ENCODE measurements around the gene AGAP5. TPM values are rescaled to one million over a fixed set of nuclear protein-coding genes. Genes with fewer than 3 reads are reported as not detected.
"Not testable (repeated sequence)": the region's sequence is repeated elsewhere in the genome, so short reads cannot be mapped to it uniquely, and the experiment has no call there.

The AGAP5 gene
- total and polyA plus RNA-seq, 2 of the 13 experiments (the other 11 are each of a cell fraction or from before 2014, with no cell fraction given) = 5.3 to 7.9 TPM

DNA sequence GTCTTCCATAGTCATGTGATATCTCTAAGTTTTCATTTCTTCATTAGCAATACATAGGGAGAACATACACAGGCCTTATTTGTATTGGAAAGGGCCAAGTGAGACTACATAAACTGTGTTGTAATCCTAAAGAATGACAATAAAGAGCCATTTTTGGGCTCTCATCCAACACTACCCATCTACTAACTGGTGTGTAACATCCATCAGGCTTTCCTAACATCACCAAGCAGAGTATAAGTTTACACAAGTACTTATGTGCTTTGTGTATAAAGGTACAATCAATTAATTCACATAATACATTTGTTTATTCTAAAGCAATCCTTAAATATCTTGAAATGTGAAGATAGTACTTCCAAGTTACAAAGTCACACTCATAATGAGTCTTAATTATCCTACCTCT, 2.6 kb downstream of the AGAP5 start:
- intact Hi-C loops (cut with micrococcal nuclease; ENCODE audit: unreplicated experiment); in situ Hi-C loops (cut with HindIII; ENCODE audit: extremely low pct_ligation_motif_present, low pct_unique_long_range_greater_than_20kb); DNase-seq (ENCODE audit: low spot score); CTCF ChIA-PET (ENCODE audit: low intra/inter-chr PET ratio, low total read pairs); H3K9me3 ChIP-seq (ENCODE audit: low read length); H3K4me2 ChIP-seq (ENCODE audit: low read depth, low read length); H3K9ac ChIP-seq (ENCODE audit: insufficient read depth, low read depth, low read length); H3K36me3 ChIP-seq (replicated peaks in 1 of 2; ENCODE audit: control insufficient read depth in 1 of 2, insufficient read depth in 2 of 2, low read length in 2 of 2); POLR2A ChIA-PET; FAIRE-seq; ATAC-seq; H3K4me3 ChIP-seq (replicated peaks in 1 of 3; ENCODE audit: insufficient read depth in 1 of 3, low read depth in 2 of 3, low read length in 3 of 3); H3K27ac ChIP-seq (ENCODE audit: extremely low read length, insufficient read depth, low read length); H4K20me1 ChIP-seq (ENCODE audit: insufficient read depth, low read length); H3K4me1 ChIP-seq (ENCODE audit: insufficient read depth, low read length); BruUV-seq (replicated peaks); H3K27me3 ChIP-seq (ENCODE audit: control insufficient read depth in 1 of 2, insufficient read depth in 2 of 2, low read length in 2 of 2); H3K79me2 ChIP-seq (ENCODE audit: insufficient read depth, low read length); H2AFZ ChIP-seq (ENCODE audit: low read length): not testable (repeated sequence)

GRCh38 chr10:73690755-73691154, 7.2 kb downstream of the AGAP5 start:
- H3K79me2 ChIP-seq (ENCODE audit: insufficient read depth, low read length); in situ Hi-C loops (cut with HindIII; ENCODE audit: extremely low pct_ligation_motif_present, low pct_unique_long_range_greater_than_20kb); DNase-seq (ENCODE audit: low spot score); H3K4me3 ChIP-seq (replicated peaks in 1 of 3; ENCODE audit: insufficient read depth in 1 of 3, low read depth in 2 of 3, low read length in 3 of 3); H3K36me3 ChIP-seq (replicated peaks in 1 of 2; ENCODE audit: control insufficient read depth in 1 of 2, insufficient read depth in 2 of 2, low read length in 2 of 2); H3K27me3 ChIP-seq (ENCODE audit: control insufficient read depth in 1 of 2, insufficient read depth in 2 of 2, low read length in 2 of 2); H3K4me1 ChIP-seq (ENCODE audit: insufficient read depth, low read length); H3K9ac ChIP-seq (ENCODE audit: insufficient read depth, low read depth, low read length); H3K4me2 ChIP-seq (ENCODE audit: low read depth, low read length); H2AFZ ChIP-seq (ENCODE audit: low read length); CTCF ChIA-PET (ENCODE audit: low intra/inter-chr PET ratio, low total read pairs); H3K27ac ChIP-seq (ENCODE audit: extremely low read length, insufficient read depth, low read length); FAIRE-seq; ATAC-seq; H3K9me3 ChIP-seq (ENCODE audit: low read length); intact Hi-C loops (cut with micrococcal nuclease; ENCODE audit: unreplicated experiment); POLR2A ChIA-PET; H4K20me1 ChIP-seq (ENCODE audit: insufficient read depth, low read length); BruUV-seq (replicated peaks): not testable (repeated sequence)
- 97% methylated on average over 6 of the region's 6 CpGs for WGBS (ENCODE audit: low lambda C conversion rate)

DNA sequence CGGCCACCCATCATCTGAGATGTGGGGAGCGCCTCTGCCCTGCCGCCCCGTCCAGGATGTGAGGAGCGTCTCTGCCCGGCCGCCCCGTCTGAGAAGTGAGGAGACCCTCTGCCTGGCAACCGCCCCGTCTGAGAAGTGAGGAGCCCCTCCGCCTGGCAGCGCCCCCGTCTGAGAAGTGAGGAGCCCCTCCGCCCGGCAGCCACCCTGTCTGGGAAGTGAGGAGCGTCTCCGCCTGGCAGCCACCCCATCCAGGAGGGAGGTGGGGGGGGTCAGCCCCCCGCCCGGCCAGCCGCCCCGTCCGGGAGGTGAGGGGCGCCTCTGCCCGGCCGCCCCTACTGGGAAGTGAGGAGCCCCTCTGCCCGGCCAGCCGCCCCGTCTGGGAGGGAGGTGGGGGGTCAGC, 8.3 kb downstream of the AGAP5 start:
- POLR2A ChIA-PET; ATAC-seq; H4K20me1 ChIP-seq (ENCODE audit: insufficient read depth, low read length): not testable (repeated sequence)

GRCh38 chr10:73687641-73688040, 10.3 kb downstream of the AGAP5 start:
- POLR2A ChIA-PET; FAIRE-seq; H3K36me3 ChIP-seq (replicated peaks in 1 of 2; ENCODE audit: control insufficient read depth in 1 of 2, insufficient read depth in 2 of 2, low read length in 2 of 2); ATAC-seq; H3K4me3 ChIP-seq (replicated peaks in 1 of 3; ENCODE audit: insufficient read depth in 1 of 3, low read depth in 2 of 3, low read length in 3 of 3); H3K4me2 ChIP-seq (ENCODE audit: low read depth, low read length); H3K4me1 ChIP-seq (ENCODE audit: insufficient read depth, low read length); BruUV-seq (replicated peaks); H3K9me3 ChIP-seq (ENCODE audit: low read length); H2AFZ ChIP-seq (ENCODE audit: low read length); intact Hi-C loops (cut with micrococcal nuclease; ENCODE audit: unreplicated experiment); H3K27ac ChIP-seq (ENCODE audit: extremely low read length, insufficient read depth, low read length); in situ Hi-C loops (cut with HindIII; ENCODE audit: extremely low pct_ligation_motif_present, low pct_unique_long_range_greater_than_20kb); H4K20me1 ChIP-seq (ENCODE audit: insufficient read depth, low read length); H3K9ac ChIP-seq (ENCODE audit: insufficient read depth, low read depth, low read length); DNase-seq (ENCODE audit: low spot score); CTCF ChIA-PET (ENCODE audit: low intra/inter-chr PET ratio, low total read pairs); H3K79me2 ChIP-seq (ENCODE audit: insufficient read depth, low read length); H3K27me3 ChIP-seq (ENCODE audit: control insufficient read depth in 1 of 2, insufficient read depth in 2 of 2, low read length in 2 of 2): not testable (repeated sequence)
- 96% methylated on average over 1 of the region's 1 CpG for whole genome bisulfite sequencing (ENCODE audit: low lambda C conversion rate)

More for the DNA sequence above, 8.3 kb downstream of the AGAP5 start:
- H3K27me3 ChIP-seq (ENCODE audit: control insufficient read depth in 1 of 2, insufficient read depth in 2 of 2, low read length in 2 of 2); DNase-seq (ENCODE audit: low spot score); H2AFZ ChIP-seq (ENCODE audit: low read length); H3K9me3 ChIP-seq (ENCODE audit: low read length); BruUV-seq (replicated peaks); H3K27ac ChIP-seq (ENCODE audit: extremely low read length, insufficient read depth, low read length); H3K4me1 ChIP-seq (ENCODE audit: insufficient read depth, low read length); H3K4me2 ChIP-seq (ENCODE audit: low read depth, low read length); CTCF ChIA-PET (ENCODE audit: low intra/inter-chr PET ratio, low total read pairs); H3K4me3 ChIP-seq (replicated peaks in 1 of 3; ENCODE audit: insufficient read depth in 1 of 3, low read depth in 2 of 3, low read length in 3 of 3); in situ Hi-C loops (cut with HindIII; ENCODE audit: extremely low pct_ligation_motif_present, low pct_unique_long_range_greater_than_20kb); intact Hi-C loops (cut with micrococcal nuclease; ENCODE audit: unreplicated experiment); FAIRE-seq; H3K36me3 ChIP-seq (replicated peaks in 1 of 2; ENCODE audit: control insufficient read depth in 1 of 2, insufficient read depth in 2 of 2, low read length in 2 of 2); H3K79me2 ChIP-seq (ENCODE audit: insufficient read depth, low read length); H3K9ac ChIP-seq (ENCODE audit: insufficient read depth, low read depth, low read length): not testable (repeated sequence)
- WGBS (ENCODE audit: low lambda C conversion rate) = no CpG with 5 or more reads among the region's 28 CpGs

Measured in HepG2 (cell line).